ENCODE results near the gene PRR5L.

GRCh38 chr11:36265793-36266628 is 30.1 kb upstream of the PRR5L start:
- peak; percentile 94 to 97 for TF ChIP-seq CTCF (conservative IDR thresholded peaks at IDR 0.05; ENCODE audit: low read depth in 2 of 2)
- TF ChIP-seq NANOG (IDR thresholded peaks at IDR 0.05; ENCODE audit: borderline replicate concordance), result no peak
- no peak for TF ChIP-seq POLR2AphosphoS5 (IDR thresholded peaks at IDR 0.05; ENCODE audit: low read depth)
- no peak for TF ChIP-seq EZH2 (IDR thresholded peaks at IDR 0.05; ENCODE audit: low read depth, unreplicated experiment)
- TF ChIP-seq CREB1 (CRISPR knock-in tag; IDR thresholded peaks at IDR 0.05; ENCODE audit: low read depth), result no peak
- TF ChIP-seq ZNF114 (CRISPR knock-in tag; IDR thresholded peaks at IDR 0.05), result no peak
- TF ChIP-seq JUNB (IDR thresholded peaks at IDR 0.05; ENCODE audit: unreplicated experiment), result no peak
- TF ChIP-seq REST (IDR thresholded peaks at IDR 0.05; ENCODE audit: unreplicated experiment), result no peak

All from GM23338 (cell line).